Measurements from ENCODE around the gene ABCC1.
"Not testable (repeated sequence)": the region's sequence is repeated elsewhere in the genome, so short reads cannot be mapped to it uniquely, and the experiment has no call there.

The ABCC1 gene

GRCh38 chr16:16148000-16148599 lies 198.7 kb downstream of the ABCC1 start:
- H4K91ac ChIP-seq (ENCODE audit: low read depth, low read length); H3K14ac ChIP-seq (ENCODE audit: low read length); H3K4me3 ChIP-seq (ENCODE audit: low read depth, low read length); H2AFZ ChIP-seq (ENCODE audit: insufficient read depth, low read length, poor library complexity); H4K12ac ChIP-seq (ENCODE audit: low read depth, low read length); H3K27me3 ChIP-seq (ENCODE audit: insufficient read depth, low read length); DNase-seq; H3K4me2 ChIP-seq (ENCODE audit: low read length); H3K9me3 ChIP-seq (ENCODE audit: insufficient read depth, low read depth, low read length); H4K8ac ChIP-seq (ENCODE audit: low read depth, low read length); H3K79me2 ChIP-seq (ENCODE audit: control insufficient read depth, insufficient read depth, low read length, poor library complexity); H3K27ac ChIP-seq (ENCODE audit: low read depth, low read length); H2AK5ac ChIP-seq (ENCODE audit: low read length); H3K79me1 ChIP-seq (ENCODE audit: low read length); H3K4ac ChIP-seq (ENCODE audit: low read depth, low read length); H2BK5ac ChIP-seq (ENCODE audit: low read depth, low read length, poor library complexity); H3K9ac ChIP-seq (ENCODE audit: low read length); H3K4me1 ChIP-seq (ENCODE audit: control insufficient read depth in 1 of 2, insufficient read depth in 2 of 2, low read length in 2 of 2); H3K23ac ChIP-seq (ENCODE audit: low read length); H2BK12ac ChIP-seq (ENCODE audit: low read length); H3K18ac ChIP-seq (ENCODE audit: low read length); H3K36me3 ChIP-seq (ENCODE audit: control insufficient read depth in 1 of 2, insufficient read depth in 2 of 2, low read length in 2 of 2); H2BK120ac ChIP-seq (ENCODE audit: insufficient read depth, low read length, poor library complexity): not testable (repeated sequence)
- WGBS (ENCODE audit: extremely low coverage, insufficient coverage, insufficient read length), result no CpG with 5 or more reads among the region's 15 CpGs

GRCh38 chr16:16148755-16149154 lies 199.3 kb downstream of the ABCC1 start:
- no CpG with 5 or more reads among the region's 9 CpGs for WGBS (ENCODE audit: extremely low coverage, insufficient coverage, insufficient read length)
- H2AK5ac ChIP-seq (ENCODE audit: low read length), result no peak overlapping the region
- H3K9ac ChIP-seq (ENCODE audit: low read length), result no peak overlapping the region
- H4K8ac ChIP-seq (ENCODE audit: low read depth, low read length), result no peak overlapping the region
- H3K4me1 ChIP-seq (ENCODE audit: control insufficient read depth in 1 of 2, insufficient read depth in 2 of 2, low read length in 2 of 2), result peaks cover 0 to 4% of the 10 kb centered on the region in 2 experiments
- no peak overlapping the region for H3K4me3 ChIP-seq (ENCODE audit: low read depth, low read length)
- H3K27ac ChIP-seq (ENCODE audit: low read depth, low read length), result no peak overlapping the region
- no peak overlapping the region for H2BK120ac ChIP-seq (ENCODE audit: insufficient read depth, low read length, poor library complexity)
- H3K27me3 ChIP-seq (ENCODE audit: insufficient read depth, low read length), result no peaks in the 10 kb centered on the region
- no peaks in the 10 kb centered on the region for H3K79me2 ChIP-seq (ENCODE audit: control insufficient read depth, insufficient read depth, low read length, poor library complexity)
- H3K14ac ChIP-seq (ENCODE audit: low read length), result no peak overlapping the region
- no peak overlapping the region for H3K4me2 ChIP-seq (ENCODE audit: low read length)
- DNase-seq, result no peak
- H4K91ac ChIP-seq (ENCODE audit: low read depth, low read length), result no peak overlapping the region
- no peak overlapping the region for H2BK12ac ChIP-seq (ENCODE audit: low read length)
- peaks cover 3 to 5% of the 10 kb centered on the region in 2 experiments for H3K36me3 ChIP-seq (ENCODE audit: control insufficient read depth in 1 of 2, insufficient read depth in 2 of 2, low read length in 2 of 2)
- H2BK5ac ChIP-seq (ENCODE audit: low read depth, low read length, poor library complexity), result no peak overlapping the region
- no peak overlapping the region for H2AFZ ChIP-seq (ENCODE audit: insufficient read depth, low read length, poor library complexity)
- no peaks in the 10 kb centered on the region for H3K79me1 ChIP-seq (ENCODE audit: low read length)
- no peak overlapping the region for H3K23ac ChIP-seq (ENCODE audit: low read length)
- H3K9me3 ChIP-seq (ENCODE audit: insufficient read depth, low read depth, low read length), result no peaks in the 10 kb centered on the region
- no peak overlapping the region for H4K12ac ChIP-seq (ENCODE audit: low read depth, low read length)
- no peak overlapping the region for H3K18ac ChIP-seq (ENCODE audit: low read length)
- no peak overlapping the region for H3K4ac ChIP-seq (ENCODE audit: low read depth, low read length)

GRCh38 chr16:16149710-16150116 lies 200.3 kb downstream of the ABCC1 start:
- H3K4me1 ChIP-seq (ENCODE audit: control insufficient read depth in 1 of 2, insufficient read depth in 2 of 2, low read length in 2 of 2), result peaks cover 0 to 4% of the 10 kb centered on the region in 2 experiments
- peaks cover 2% of the 10 kb centered on the region for H3K9me3 ChIP-seq (ENCODE audit: insufficient read depth, low read depth, low read length)
- H2BK5ac ChIP-seq (ENCODE audit: low read depth, low read length, poor library complexity), result no peak overlapping the region
- no peak overlapping the region for H2BK12ac ChIP-seq (ENCODE audit: low read length)
- H3K79me1 ChIP-seq (ENCODE audit: low read length), result no peaks in the 10 kb centered on the region
- DNase-seq, result no peak
- no peak overlapping the region for H3K4me3 ChIP-seq (ENCODE audit: low read depth, low read length)
- H3K9ac ChIP-seq (ENCODE audit: low read length), result no peak overlapping the region
- H3K4me2 ChIP-seq (ENCODE audit: low read length), result no peak overlapping the region
- no peak overlapping the region for H4K8ac ChIP-seq (ENCODE audit: low read depth, low read length)
- H3K79me2 ChIP-seq (ENCODE audit: control insufficient read depth, insufficient read depth, low read length, poor library complexity), result no peaks in the 10 kb centered on the region
- no peak overlapping the region for H3K14ac ChIP-seq (ENCODE audit: low read length)
- H3K27ac ChIP-seq (ENCODE audit: low read depth, low read length), result no peak overlapping the region
- H2BK120ac ChIP-seq (ENCODE audit: insufficient read depth, low read length, poor library complexity), result no peak overlapping the region
- H4K91ac ChIP-seq (ENCODE audit: low read depth, low read length), result no peak overlapping the region
- H3K4ac ChIP-seq (ENCODE audit: low read depth, low read length), result no peak overlapping the region
- peaks cover 2 to 3% of the 10 kb centered on the region in 2 experiments for H3K36me3 ChIP-seq (ENCODE audit: control insufficient read depth in 1 of 2, insufficient read depth in 2 of 2, low read length in 2 of 2)
- H3K18ac ChIP-seq (ENCODE audit: low read length), result no peak overlapping the region
- no peak overlapping the region for H4K12ac ChIP-seq (ENCODE audit: low read depth, low read length)
- no peak overlapping the region for H2AK5ac ChIP-seq (ENCODE audit: low read length)
- H3K27me3 ChIP-seq (ENCODE audit: insufficient read depth, low read length), result no peaks in the 10 kb centered on the region
- no CpG with 5 or more reads among the region's 10 CpGs for WGBS (ENCODE audit: extremely low coverage, insufficient coverage, insufficient read length)
- H2AFZ ChIP-seq (ENCODE audit: insufficient read depth, low read length, poor library complexity), result no peak overlapping the region
- no peak overlapping the region for H3K23ac ChIP-seq (ENCODE audit: low read length)

GRCh38 chr16:16150117-16150877 lies 200.9 kb downstream of the ABCC1 start:
- Histone ChIP-seq H3K4me2 (ENCODE audit: low read length) (no peak overlapping the region), H3K4ac (ENCODE audit: low read depth, low read length) (no peak overlapping the region), H3K23ac (ENCODE audit: low read length) (no peak overlapping the region), H4K91ac (ENCODE audit: low read depth, low read length) (no peak overlapping the region), H4K12ac (ENCODE audit: low read depth, low read length) (no peak overlapping the region), H3K4me1 (ENCODE audit: control insufficient read depth in 1 of 2, insufficient read depth in 2 of 2, low read length in 2 of 2) (peaks cover 0 to 4% of the 10 kb centered on the region in 2 experiments), H3K9ac (ENCODE audit: low read length) (no peak overlapping the region), H3K27me3 (ENCODE audit: insufficient read depth, low read length) (no peaks in the 10 kb centered on the region), H3K4me3 (ENCODE audit: low read depth, low read length) (no peak overlapping the region), H3K14ac (ENCODE audit: low read length) (no peak overlapping the region), H4K8ac (ENCODE audit: low read depth, low read length) (no peak overlapping the region), H3K27ac (ENCODE audit: low read depth, low read length) (no peak overlapping the region), H2AK5ac (ENCODE audit: low read length) (no peak overlapping the region), H2AFZ (ENCODE audit: insufficient read depth, low read length, poor library complexity) (no peak overlapping the region), H2BK120ac (ENCODE audit: insufficient read depth, low read length, poor library complexity) (no peak overlapping the region), H2BK12ac (ENCODE audit: low read length) (no peak overlapping the region), H3K79me1 (ENCODE audit: low read length) (no peaks in the 10 kb centered on the region), H3K79me2 (ENCODE audit: control insufficient read depth, insufficient read depth, low read length, poor library complexity) (no peaks in the 10 kb centered on the region), H3K9me3 (ENCODE audit: insufficient read depth, low read depth, low read length) (peaks cover 3% of the 10 kb centered on the region), H3K36me3 (ENCODE audit: control insufficient read depth in 1 of 2, insufficient read depth in 2 of 2, low read length in 2 of 2) (peaks cover 2 to 3% of the 10 kb centered on the region in 2 experiments), H3K18ac (ENCODE audit: low read length) (no peak overlapping the region), H2BK5ac (ENCODE audit: low read depth, low read length, poor library complexity) (no peak overlapping the region)
- WGBS (ENCODE audit: extremely low coverage, insufficient coverage, insufficient read length), result no CpG with 5 or more reads among the region's 28 CpGs
- no peak for DNase-seq

Measured in trophoblast cell (in vitro differentiated cells and primary cell).